ENCODE data around the gene ATP8A2. TPM values are rescaled to one million over a fixed set of nuclear protein-coding genes. Genes with fewer than 3 reads are reported as not detected.

Gene ATP8A2
- total and polyA plus RNA-seq, 9 of the 15 experiments (the other 6 are each of a cell fraction or from before 2014, with no cell fraction given): under 0.01 to 0.33 (median 0.06) TPM; not detected in 4

GRCh38 chr13:26053418-26053980 is 681.7 kb downstream of the ATP8A2 start:
- FAIRE-seq: no peak
- H3K27me3 ChIP-seq (ENCODE audit: control insufficient read depth in 2 of 2, insufficient read depth in 2 of 2, low read length in 2 of 2): peaks cover 0 to 10% of the 10 kb centered on the region in 2 experiments; a peak in 2 of 5 replicates
- no peak overlapping the region for H3K4me2 ChIP-seq (ENCODE audit: insufficient read depth, low read length)
- no peak overlapping the region for H3K27ac ChIP-seq (ENCODE audit: extremely low read depth, low read depth, low read length)
- no peak for TF ChIP-seq USF1 (CRISPR knock-in tag; IDR thresholded peaks at IDR 0.05)
- intact Hi-C loops (cut with micrococcal nuclease): no loop called here
- no peaks in the 10 kb centered on the region for H3K36me3 ChIP-seq (ENCODE audit: control insufficient read depth, insufficient read depth, low read length)
- POLR2A ChIA-PET: no interaction called here
- DNase-seq (ENCODE audit: extremely low read depth in 1 of 4, low spot score in 3 of 4): no peak
- H3K4me3 ChIP-seq: no peak overlapping the region
- H2AFZ ChIP-seq (ENCODE audit: low read depth, low read length): no peak overlapping the region
- H3K79me2 ChIP-seq (ENCODE audit: control insufficient read depth, insufficient read depth, low read length): no peaks in the 10 kb centered on the region
- 7% methylated on average over 5 of the region's 6 CpGs for WGBS (ENCODE audit: insufficient coverage, low coverage, missing lambda C conversion rate)
- CTCF ChIA-PET (ENCODE audit: low intra/inter-chr PET ratio): no interaction called here
- BruUV-seq (replicated peaks): no TSS peak
- no peaks in the 10 kb centered on the region for H4K20me1 ChIP-seq (replicated peaks; ENCODE audit: control insufficient read depth, insufficient read depth, low read length)
- ATAC-seq: no peak
- H3K9me3 ChIP-seq (replicated peaks; ENCODE audit: control insufficient read depth, insufficient read depth, low read depth, low read length): no peaks in the 10 kb centered on the region
- no peaks in the 10 kb centered on the region for H3K9me1 ChIP-seq (ENCODE audit: control insufficient read depth, insufficient read depth, low read length)
- no peak overlapping the region for H3K9ac ChIP-seq (ENCODE audit: insufficient read depth in 1 of 2, low read depth in 2 of 2, low read length in 2 of 2)
- H3K4me1 ChIP-seq (replicated peaks in 1 of 2; ENCODE audit: control insufficient read depth in 2 of 2, insufficient read depth in 2 of 2, low read length in 2 of 2): no peaks in the 10 kb centered on the region; a peak in 1 of 5 replicates
- in situ Hi-C loops (cut with MboI): no loop called here

GRCh38 chr13:26054896-26055295 is 683.1 kb downstream of the ATP8A2 start:
- Histone ChIP-seq H3K4me2 (ENCODE audit: insufficient read depth, low read length) (no peak overlapping the region), H2AFZ (ENCODE audit: low read depth, low read length) (no peak overlapping the region), H3K36me3 (ENCODE audit: control insufficient read depth, insufficient read depth, low read length) (no peaks in the 10 kb centered on the region), H4K20me1 (replicated peaks; ENCODE audit: control insufficient read depth, insufficient read depth, low read length) (no peaks in the 10 kb centered on the region), H3K4me3 (no peak overlapping the region), H3K4me1 (replicated peaks in 1 of 2; ENCODE audit: control insufficient read depth in 2 of 2, insufficient read depth in 2 of 2, low read length in 2 of 2) (no peaks in the 10 kb centered on the region; a peak in 1 of 5 replicates), H3K79me2 (ENCODE audit: control insufficient read depth, insufficient read depth, low read length) (no peaks in the 10 kb centered on the region), H3K27me3 (ENCODE audit: control insufficient read depth in 2 of 2, insufficient read depth in 2 of 2, low read length in 2 of 2) (peaks cover 0 to 10% of the 10 kb centered on the region in 2 experiments; a peak in 2 of 5 replicates), H3K27ac (ENCODE audit: extremely low read depth, low read depth, low read length) (no peak overlapping the region), H3K9me3 (replicated peaks; ENCODE audit: control insufficient read depth, insufficient read depth, low read depth, low read length) (no peaks in the 10 kb centered on the region), H3K9ac (ENCODE audit: insufficient read depth in 1 of 2, low read depth in 2 of 2, low read length in 2 of 2) (no peak overlapping the region), H3K9me1 (ENCODE audit: control insufficient read depth, insufficient read depth, low read length) (no peaks in the 10 kb centered on the region)
- CTCF ChIA-PET (ENCODE audit: low intra/inter-chr PET ratio): no interaction called here
- TF ChIP-seq CBFA2T2 (conservative IDR thresholded peaks at IDR 0.05) (no peak), NCOA2 (IDR thresholded peaks at IDR 0.05; ENCODE audit: partially characterized antibody in 2 of 2) (no peak), E2F8 (IDR thresholded peaks at IDR 0.05; ENCODE audit: low read depth, partially characterized antibody) (no peak), VEZF1 (CRISPR knock-in tag; IDR thresholded peaks at IDR 0.05) (no peak), MED1 (CRISPR knock-in tag; IDR thresholded peaks at IDR 0.05; ENCODE audit: borderline replicate concordance) (no peak), ZNF232 (CRISPR knock-in tag; IDR thresholded peaks at IDR 0.05) (no peak)
- no peak for FAIRE-seq
- POLR2A ChIA-PET: no interaction called here
- no peak for ATAC-seq
- in situ Hi-C loops (cut with MboI): no loop called here
- no peak for DNase-seq (ENCODE audit: extremely low read depth in 1 of 4, low spot score in 3 of 4)
- intact Hi-C loops (cut with micrococcal nuclease): no loop called here
- BruUV-seq (replicated peaks): no TSS peak

Measured in K562 (cell line).